Dendritic cell treated with granulocyte-macrophage colony-stimulating factor and Interleukin-4, amounts not matched to agents 40 ng/mL and 50 ng/mL, for 4 days (primary cell): ENCODE data around the gene SNAI3.

Experiments used
- H3K27ac Mint-ChIP-seq: one replicate; pipeline ENCODE4 v1.8.0; 2022; ENCODE audit warnings: mild to moderate bottlenecking, mixed read lengths
- H3K27me3 Mint-ChIP-seq: one replicate; pipeline ENCODE4 v1.8.0; 2022; ENCODE audit warnings: mild to moderate bottlenecking, mixed read lengths
- H3K36me3 Mint-ChIP-seq: one replicate; pipeline ENCODE4 v1.8.0; 2022; ENCODE audit warnings: low read depth, mixed read lengths
- H3K4me1 Mint-ChIP-seq: one replicate; pipeline ENCODE4 v1.8.0; 2022; ENCODE audit warnings: low read depth, mixed read lengths
- H3K4me3 Mint-ChIP-seq: one replicate; pipeline ENCODE4 v1.8.0; 2022; ENCODE audit warnings: mild to moderate bottlenecking, moderate library complexity, mixed read lengths
- H3K9me3 Mint-ChIP-seq: one replicate; pipeline ENCODE4 v1.8.0; 2022; ENCODE audit warnings: mixed read lengths
- intact Hi-C: fragments of 100-400 bp; cut with micrococcal nuclease; formaldehyde crosslinking; loops from one replicate; pipeline ENCODE4 v1.15.0; 2022

The SNAI3 gene

GRCh38 chr16:88667461-88667860, 18.8 kb downstream of the SNAI3 start:
- no peaks in the 10 kb centered on the region for H3K9me3 Mint-ChIP-seq
- peaks cover 19% of the 10 kb centered on the region for H3K4me1 Mint-ChIP-seq
- intact Hi-C loops = no loop called here
- H3K4me3 Mint-ChIP-seq = no peak overlapping the region
- no peaks in the 10 kb centered on the region for H3K27me3 Mint-ChIP-seq
- H3K36me3 Mint-ChIP-seq = peaks cover 42% of the 10 kb centered on the region
- no peak overlapping the region for H3K27ac Mint-ChIP-seq

GRCh38 chr16:88665570-88665969, 20.7 kb downstream of the SNAI3 start:
- Mint-ChIP-seq H3K4me3 (no peak overlapping the region), H3K27me3 (peaks cover 2% of the 10 kb centered on the region), H3K4me1 (peaks cover 37% of the 10 kb centered on the region), H3K9me3 (no peaks in the 10 kb centered on the region), H3K36me3 (peaks cover 37% of the 10 kb centered on the region), H3K27ac (no peak overlapping the region)
- intact Hi-C loops = no loop called here

- H3K36me3 Mint-ChIP-seq = peaks cover 40% of the 10 kb centered on the region
- peaks cover 2% of the 10 kb centered on the region for H3K27me3 Mint-ChIP-seq
- intact Hi-C loops = no loop called here
- no peak overlapping the region for H3K4me3 Mint-ChIP-seq
- peaks cover 41% of the 10 kb centered on the region for H3K4me1 Mint-ChIP-seq
- no peaks in the 10 kb centered on the region for H3K9me3 Mint-ChIP-seq
- no peak overlapping the region for H3K27ac Mint-ChIP-seq
Measured at GRCh38 chr16:88665148-88665547, 21.2 kb downstream of the SNAI3 start.

GRCh38 chr16:88662843-88663606, 23.3 kb downstream of the SNAI3 start, which contains the start of gene MVD:
Gene MVD (minus strand): TSS chr16:88663091. CDS start chr16:88663080, 11 bp downstream.
- H3K27ac Mint-ChIP-seq = peak within 1 kb of the TSS; percentile 94
- H3K36me3 Mint-ChIP-seq = peaks cover 50% of the 10 kb centered on the region
- intact Hi-C loops = loop anchor here (1.0 kb wide), 2 partner anchors 38 to 72 kb away; no protein-coding TSS in a partner anchor
- peaks cover 35% of the 10 kb centered on the region for H3K4me1 Mint-ChIP-seq
- H3K4me3 Mint-ChIP-seq = peak within 1 kb of the TSS; percentile 94
- peaks cover 2% of the 10 kb centered on the region for H3K27me3 Mint-ChIP-seq
- no peaks in the 10 kb centered on the region for H3K9me3 Mint-ChIP-seq

- Mint-ChIP-seq H3K9me3 (no peaks in the 10 kb centered on the region), H3K36me3 (peaks cover 57% of the 10 kb centered on the region), H3K27me3 (peaks cover 2% of the 10 kb centered on the region), H3K4me3 (peak overlapping the region; percentile 94), H3K4me1 (peaks cover 32% of the 10 kb centered on the region), H3K27ac (peak overlapping the region; percentile 94)
- intact Hi-C loops = no loop called here
Measured at GRCh38 chr16:88662222-88662842, 24.0 kb downstream of the SNAI3 start.

- H3K36me3 Mint-ChIP-seq = peaks cover 62% of the 10 kb centered on the region
- H3K4me3 Mint-ChIP-seq = peak overlapping the region; percentile 44
- peak overlapping the region; percentile 17 for H3K27ac Mint-ChIP-seq
- H3K27me3 Mint-ChIP-seq = peaks cover 2% of the 10 kb centered on the region
- peaks cover 29% of the 10 kb centered on the region for H3K4me1 Mint-ChIP-seq
- intact Hi-C loops = no loop called here
- no peaks in the 10 kb centered on the region for H3K9me3 Mint-ChIP-seq
Measured at GRCh38 chr16:88661468-88661867, 24.8 kb downstream of the SNAI3 start.

- Mint-ChIP-seq H3K36me3 (peaks cover 75% of the 10 kb centered on the region), H3K4me1 (peaks cover 27% of the 10 kb centered on the region), H3K9me3 (no peaks in the 10 kb centered on the region), H3K27me3 (peaks cover 2% of the 10 kb centered on the region), H3K4me3 (no peak overlapping the region), H3K27ac (no peak overlapping the region)
- intact Hi-C loops = loop anchor here (1.0 kb wide), 1 partner anchor 10 kb away; no protein-coding TSS in a partner anchor
Measured at GRCh38 chr16:88659160-88659559, 27.1 kb downstream of the SNAI3 start.

- intact Hi-C loops = loop anchor here (1.0 kb wide), 1 partner anchor 9 kb away; no protein-coding TSS in a partner anchor
- Mint-ChIP-seq H3K27ac (no peak overlapping the region), H3K4me3 (no peak overlapping the region), H3K36me3 (peaks cover 79% of the 10 kb centered on the region), H3K4me1 (peaks cover 25% of the 10 kb centered on the region), H3K9me3 (no peaks in the 10 kb centered on the region), H3K27me3 (peaks cover 2% of the 10 kb centered on the region)
Measured at GRCh38 chr16:88658714-88659113, 27.6 kb downstream of the SNAI3 start.

- intact Hi-C loops = no loop called here
- Mint-ChIP-seq H3K4me3 (no peak overlapping the region), H3K9me3 (no peaks in the 10 kb centered on the region), H3K27ac (no peak overlapping the region), H3K27me3 (peaks cover 2% of the 10 kb centered on the region), H3K4me1 (peaks cover 25% of the 10 kb centered on the region), H3K36me3 (peaks cover 81% of the 10 kb centered on the region)
Measured at GRCh38 chr16:88657371-88657770, 28.9 kb downstream of the SNAI3 start.

GRCh38 chr16:88656291-88656980, 29.9 kb downstream of the SNAI3 start:
- Mint-ChIP-seq H3K27ac (no peak overlapping the region), H3K27me3 (no peaks in the 10 kb centered on the region), H3K4me1 (peaks cover 25% of the 10 kb centered on the region), H3K4me3 (no peak overlapping the region), H3K9me3 (no peaks in the 10 kb centered on the region), H3K36me3 (peaks cover 90% of the 10 kb centered on the region)
- intact Hi-C loops = no loop called here

- H3K4me3 Mint-ChIP-seq = no peak overlapping the region
- intact Hi-C loops = no loop called here
- H3K27ac Mint-ChIP-seq = no peak overlapping the region
- H3K4me1 Mint-ChIP-seq = peaks cover 25% of the 10 kb centered on the region
- peaks cover 96% of the 10 kb centered on the region for H3K36me3 Mint-ChIP-seq
- no peaks in the 10 kb centered on the region for H3K9me3 Mint-ChIP-seq
- no peaks in the 10 kb centered on the region for H3K27me3 Mint-ChIP-seq
Measured at GRCh38 chr16:88655733-88656281, 30.5 kb downstream of the SNAI3 start.

GRCh38 chr16:88655053-88655732, 31.1 kb downstream of the SNAI3 start:
- no peaks in the 10 kb centered on the region for H3K9me3 Mint-ChIP-seq
- no peaks in the 10 kb centered on the region for H3K27me3 Mint-ChIP-seq
- peaks cover 20% of the 10 kb centered on the region for H3K4me1 Mint-ChIP-seq
- H3K27ac Mint-ChIP-seq = no peak overlapping the region
- intact Hi-C loops = no loop called here
- H3K4me3 Mint-ChIP-seq = no peak overlapping the region
- H3K36me3 Mint-ChIP-seq = peaks cover 100% of the 10 kb centered on the region

GRCh38 chr16:88654363-88655052, 31.8 kb downstream of the SNAI3 start:
- intact Hi-C loops = loop anchor here (5.0 kb wide), 1 partner anchor 33 kb away; the partner anchor contains the start of gene SNAI3
- H3K9me3 Mint-ChIP-seq = no peaks in the 10 kb centered on the region
- no peak overlapping the region for H3K27ac Mint-ChIP-seq
- peaks cover 22% of the 10 kb centered on the region for H3K4me1 Mint-ChIP-seq
- H3K27me3 Mint-ChIP-seq = no peaks in the 10 kb centered on the region
- no peak overlapping the region for H3K4me3 Mint-ChIP-seq
- peaks cover 100% of the 10 kb centered on the region for H3K36me3 Mint-ChIP-seq
